NCI-H2227 (cell line): ENCODE data around the gene DEDD.

Experiments
- DNase-seq: peaks from one replicate; lab custom pipeline; 2025; ENCODE audit not compliant: unreplicated experiment; lab: John Stamatoyannopoulos, UW

Gene DEDD

GRCh38 chr1:161164901-161165610 is 32.6 kb upstream of the DEDD start:
- DNase-seq: no peak

- DNase-seq: no peak
Measured at GRCh38 chr1:161163793-161164192, 31.3 kb upstream of the DEDD start.

- no peak for DNase-seq
Measured at GRCh38 chr1:161162806-161163205, 30.3 kb upstream of the DEDD start.

GRCh38 chr1:161162052-161162451 is 29.6 kb upstream of the DEDD start:
- no peak for DNase-seq

- DNase-seq: no peak
Measured at GRCh38 chr1:161161652-161162051, 29.2 kb upstream of the DEDD start.

- DNase-seq: no peak
Measured at GRCh38 chr1:161160671-161161145, 28.2 kb upstream of the DEDD start.

GRCh38 chr1:161159913-161160243 is 27.4 kb upstream of the DEDD start:
- DNase-seq: no peak

- DNase-seq: peak; percentile 96
Measured at GRCh38 chr1:161159087-161159912, 26.8 kb upstream of the DEDD start, which contains the start of gene USP21. USP21 (plus strand) TSS chr1:161159500; CDS start chr1:161160641, 1,141 bp downstream.

GRCh38 chr1:161158316-161159010 is 26.0 kb upstream of the DEDD start:
- DNase-seq: peak; percentile 46

- no peak for DNase-seq
Measured at GRCh38 chr1:161157867-161158266, 25.4 kb upstream of the DEDD start.

GRCh38 chr1:161153682-161154337 is 21.3 kb upstream of the DEDD start, which contains the start of gene UFC1:
UFC1 (plus strand) TSS chr1:161153978; CDS start chr1:161153998, 20 bp downstream.
- peak; percentile 90 for DNase-seq

- DNase-seq: no peak
Measured at GRCh38 chr1:161153176-161153575, 20.7 kb upstream of the DEDD start.

- DNase-seq: no peak
Measured at GRCh38 chr1:161145832-161146231, 13.4 kb upstream of the DEDD start.

- no peak for DNase-seq
Measured at GRCh38 chr1:161140755-161141400, 8.4 kb upstream of the DEDD start.

- DNase-seq: peak; percentile 36
Measured at GRCh38 chr1:161139766-161140165, 7.3 kb upstream of the DEDD start.

GRCh38 chr1:161138431-161138830 is 6.0 kb upstream of the DEDD start:
- no peak for DNase-seq

- DNase-seq: no peak
Measured at GRCh38 chr1:161137881-161138280, 5.4 kb upstream of the DEDD start.

GRCh38 chr1:161133220-161133740 is 813 bp upstream of the DEDD start:
- peak; percentile 51 for DNase-seq

- peak; percentile 27 for DNase-seq
Measured at GRCh38 chr1:161131523-161132409, 701 bp downstream of the DEDD start.
